SU-DHL-6 (cell line): ENCODE results near the gene CELSR2.

ENCODE experiments used
- EZH2phosphoT487 ChIP-seq: fragments of 200-600 bp; sonication (generic), shearing (Covaris generic); conservative IDR thresholded peaks from 2 replicates; pipeline ENCODE4 v1.6.1; 2018; ENCODE audit warnings: mild to moderate bottlenecking, antibody characterized with exemption, low read length, moderate library complexity, mixed read lengths
- TF ChIP-seq, protein P1 (sequence below): fragments of 200-600 bp; sonication (generic); IDR thresholded peaks from one replicate; pipeline ENCODE4 v1.5.1; 2017; ENCODE audit warnings: antibody characterized with exemption, mild to moderate bottlenecking, low read length, moderate library complexity; ENCODE audit not compliant: insufficient read depth, poor library complexity, severe bottlenecking

- TF ChIP-seq, protein P1, sequence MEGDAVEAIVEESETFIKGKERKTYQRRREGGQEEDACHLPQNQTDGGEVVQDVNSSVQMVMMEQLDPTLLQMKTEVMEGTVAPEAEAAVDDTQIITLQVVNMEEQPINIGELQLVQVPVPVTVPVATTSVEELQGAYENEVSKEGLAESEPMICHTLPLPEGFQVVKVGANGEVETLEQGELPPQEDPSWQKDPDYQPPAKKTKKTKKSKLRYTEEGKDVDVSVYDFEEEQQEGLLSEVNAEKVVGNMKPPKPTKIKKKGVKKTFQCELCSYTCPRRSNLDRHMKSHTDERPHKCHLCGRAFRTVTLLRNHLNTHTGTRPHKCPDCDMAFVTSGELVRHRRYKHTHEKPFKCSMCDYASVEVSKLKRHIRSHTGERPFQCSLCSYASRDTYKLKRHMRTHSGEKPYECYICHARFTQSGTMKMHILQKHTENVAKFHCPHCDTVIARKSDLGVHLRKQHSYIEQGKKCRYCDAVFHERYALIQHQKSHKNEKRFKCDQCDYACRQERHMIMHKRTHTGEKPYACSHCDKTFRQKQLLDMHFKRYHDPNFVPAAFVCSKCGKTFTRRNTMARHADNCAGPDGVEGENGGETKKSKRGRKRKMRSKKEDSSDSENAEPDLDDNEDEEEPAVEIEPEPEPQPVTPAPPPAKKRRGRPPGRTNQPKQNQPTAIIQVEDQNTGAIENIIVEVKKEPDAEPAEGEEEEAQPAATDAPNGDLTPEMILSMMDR, result no peak
- no peak for TF ChIP-seq EZH2phosphoT487
Observed at GRCh38 chr1:109270623-109271317, 21.4 kb downstream of the CELSR2 start.
